NT2/D1 (cell line): ENCODE data around the gene AGAP1.

Experiments used
- SUZ12 ChIP-seq: IDR thresholded peaks from 2 replicates; pipeline ENCODE4 v1.6.1; 2011; ENCODE audit not compliant: insufficient read length, insufficient read depth; ENCODE audit errors: extremely low read depth
- YY1 ChIP-seq: IDR thresholded peaks from 2 replicates; pipeline ENCODE4 v1.6.1; 2011; ENCODE audit not compliant: insufficient read length, insufficient read depth
- ZNF274 ChIP-seq: IDR thresholded peaks from 2 replicates; pipeline ENCODE4 v1.6.1; 2011; ENCODE audit warnings: mild to moderate bottlenecking, low read depth, low read length

DNA sequence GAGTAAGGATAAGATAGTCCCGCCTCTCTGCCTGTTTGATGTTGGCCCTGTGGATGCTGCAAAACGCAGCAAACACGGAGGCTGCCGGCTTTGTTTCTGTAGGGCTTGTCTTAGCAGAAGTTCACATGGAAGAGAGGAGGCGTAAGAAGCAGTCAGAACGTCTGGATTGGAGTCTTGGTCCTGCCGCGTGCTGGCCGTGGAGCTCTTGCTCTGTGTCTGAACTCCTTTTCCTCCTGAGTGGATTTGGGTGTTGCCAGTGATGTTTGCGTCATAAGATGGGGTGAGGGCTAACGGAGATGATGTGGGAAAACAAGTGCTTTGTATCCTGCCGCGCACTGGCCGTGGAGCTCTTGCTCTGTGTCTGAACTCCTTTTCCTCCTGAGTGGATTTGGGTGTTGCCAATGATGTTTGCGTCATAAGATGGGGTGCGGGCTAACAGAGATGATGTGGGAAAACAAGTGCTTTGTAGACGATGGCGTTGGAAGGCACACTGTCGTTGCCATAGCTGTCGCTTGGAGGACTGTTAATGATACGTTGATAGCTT lies 240.9 kb downstream of the AGAP1 start:
- no peak for TF ChIP-seq ZNF274
- no peak for TF ChIP-seq YY1
- no peak for TF ChIP-seq SUZ12
